ENCODE data around the gene CNR2. TPM values are rescaled to one million over a fixed set of nuclear protein-coding genes. Genes with fewer than 3 reads are reported as not detected.

The CNR2 gene
- total RNA-seq, 1 donor from 2014 or later, result not detected

GRCh38 chr1:23923592-23924499 lies 10.7 kb upstream of the CNR2 start:
- Histone ChIP-seq H3K27me3 (ENCODE audit: control insufficient read depth, insufficient read depth, low read length) (no peaks in the 10 kb centered on the region), H3K36me3 (ENCODE audit: control insufficient read depth, insufficient read depth, low read length) (no peaks in the 10 kb centered on the region), H3K4me3 (ENCODE audit: low read depth, low read length) (no peak overlapping the region)
- TF ChIP-seq CTCF (IDR thresholded peaks at IDR 0.05; ENCODE audit: insufficient read depth, low read length, severe bottlenecking), result no peak
- DNase-seq (ENCODE audit: low read depth), result no peak
- no peak for FAIRE-seq

- TF ChIP-seq CTCF (IDR thresholded peaks at IDR 0.05; ENCODE audit: insufficient read depth, low read length, severe bottlenecking), result no peak
- no peak for FAIRE-seq
These were observed 9.3 kb upstream of the CNR2 start for GRCh38 chr1:23922321-23922943.

GRCh38 chr1:23916209-23917131 lies 3.3 kb upstream of the CNR2 start:
- peak; percentile 80 for TF ChIP-seq CTCF (IDR thresholded peaks at IDR 0.05; ENCODE audit: insufficient read depth, low read length, severe bottlenecking)
- no peaks in the 10 kb centered on the region for H3K36me3 ChIP-seq (ENCODE audit: control insufficient read depth, insufficient read depth, low read length)
- H3K27me3 ChIP-seq (ENCODE audit: control insufficient read depth, insufficient read depth, low read length), result no peaks in the 10 kb centered on the region
- DNase-seq (ENCODE audit: low read depth) (peak; percentile 71), FAIRE-seq (no peak)
- no peak overlapping the region for H3K4me3 ChIP-seq (ENCODE audit: low read depth, low read length)

More at GRCh38 chr1:23922321-23922943, 9.3 kb upstream of the CNR2 start:
- Histone ChIP-seq H3K4me3 (ENCODE audit: low read depth, low read length) (no peak overlapping the region), H3K36me3 (ENCODE audit: control insufficient read depth, insufficient read depth, low read length) (no peaks in the 10 kb centered on the region), H3K27me3 (ENCODE audit: control insufficient read depth, insufficient read depth, low read length) (no peaks in the 10 kb centered on the region)
- no peak for DNase-seq (ENCODE audit: low read depth)

- H3K27me3 ChIP-seq (ENCODE audit: control insufficient read depth, insufficient read depth, low read length), result no peaks in the 10 kb centered on the region
- H3K4me3 ChIP-seq (ENCODE audit: low read depth, low read length), result no peak overlapping the region
- FAIRE-seq (no peak), DNase-seq (ENCODE audit: low read depth) (no peak)
- H3K36me3 ChIP-seq (ENCODE audit: control insufficient read depth, insufficient read depth, low read length), result no peaks in the 10 kb centered on the region
- no peak for TF ChIP-seq CTCF (IDR thresholded peaks at IDR 0.05; ENCODE audit: insufficient read depth, low read length, severe bottlenecking)
These were observed 2.3 kb upstream of the CNR2 start for GRCh38 chr1:23915466-23915865.

DNA sequence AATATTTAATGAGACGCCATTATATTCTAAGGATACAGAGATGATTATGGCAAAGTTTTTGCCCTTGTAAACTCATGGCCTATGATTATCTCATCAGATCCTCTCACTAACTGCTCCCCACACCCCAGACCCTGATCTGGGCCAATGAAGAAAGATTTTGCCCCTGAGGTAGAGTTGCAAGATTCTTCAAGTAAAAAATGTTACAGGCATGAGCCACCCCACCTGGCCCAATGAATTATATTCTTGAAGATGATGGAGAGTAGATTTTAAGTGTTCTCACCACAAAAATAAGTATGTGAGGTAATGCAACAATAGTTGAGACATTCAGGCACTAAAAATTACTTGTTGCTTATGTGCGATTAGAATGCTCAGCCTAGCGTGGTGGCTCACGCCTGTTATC lies 1.8 kb upstream of the CNR2 start:
- no peaks in the 10 kb centered on the region for H3K27me3 ChIP-seq (ENCODE audit: control insufficient read depth, insufficient read depth, low read length)
- H3K4me3 ChIP-seq (ENCODE audit: low read depth, low read length), result no peak overlapping the region
- no peak for TF ChIP-seq CTCF (IDR thresholded peaks at IDR 0.05; ENCODE audit: insufficient read depth, low read length, severe bottlenecking)
- FAIRE-seq, result no peak
- no peaks in the 10 kb centered on the region for H3K36me3 ChIP-seq (ENCODE audit: control insufficient read depth, insufficient read depth, low read length)
- DNase-seq (ENCODE audit: low read depth), result no peak

Data from bronchial epithelial cell (primary cell).